Islet of Langerhans (tissue), 1 donor: Measurements from ENCODE around the gene BMPR1A.
"Not testable (repeated sequence)": the region's sequence is repeated elsewhere in the genome, so short reads cannot be mapped to it uniquely, and the experiment has no call there.

Source experiments
- FAIRE-seq: peaks from one replicate; lab custom pipeline; 2011; peaks lifted over from hg19 to GRCh38; lab: Jason Lieb, UNC

BMPR1A gene

DNA sequence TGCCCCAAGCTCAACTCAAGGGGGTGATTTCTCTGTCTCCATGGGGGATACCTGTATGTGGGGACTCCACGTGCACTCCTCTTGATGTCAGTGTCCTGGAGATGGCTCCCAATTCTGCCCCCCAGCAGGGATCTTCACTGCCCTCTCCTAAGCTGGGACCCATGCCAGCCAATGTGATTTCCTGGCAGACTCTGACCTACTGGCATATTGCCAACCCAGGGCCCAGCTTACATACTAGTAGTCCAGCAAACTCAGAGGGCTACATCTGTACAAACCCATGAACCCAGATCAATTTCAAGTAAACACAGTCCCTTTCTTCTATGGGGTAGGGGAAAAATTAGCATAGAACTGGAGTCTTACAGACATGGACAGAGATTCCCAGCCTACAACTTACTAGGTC lies 26.2 kb upstream of the BMPR1A start:
- FAIRE-seq: no peak

GRCh38 chr10:86732771-86733170 lies 23.6 kb upstream of the BMPR1A start:
- no peak for FAIRE-seq

DNA sequence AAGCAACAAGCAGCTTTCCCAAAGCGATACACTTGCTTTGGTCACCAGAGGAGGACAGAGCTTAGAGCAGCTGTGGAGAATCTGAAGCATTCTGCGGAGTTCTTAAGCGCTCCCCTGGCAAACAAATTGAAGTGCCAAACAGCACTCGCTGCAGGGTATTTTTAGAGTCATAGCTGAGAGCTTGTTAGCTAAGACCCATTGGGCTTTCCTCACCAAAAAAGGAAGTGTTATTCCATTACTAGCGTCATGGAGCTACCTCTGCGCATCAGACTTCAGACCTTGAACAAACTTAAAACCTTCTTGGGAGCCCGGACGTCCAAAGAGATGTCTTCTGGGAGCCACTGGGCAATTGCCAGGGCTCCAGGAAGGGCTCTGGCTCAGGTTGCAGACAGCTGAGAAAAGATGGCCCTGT lies 23.2 kb upstream of the BMPR1A start:
- FAIRE-seq: no peak

DNA sequence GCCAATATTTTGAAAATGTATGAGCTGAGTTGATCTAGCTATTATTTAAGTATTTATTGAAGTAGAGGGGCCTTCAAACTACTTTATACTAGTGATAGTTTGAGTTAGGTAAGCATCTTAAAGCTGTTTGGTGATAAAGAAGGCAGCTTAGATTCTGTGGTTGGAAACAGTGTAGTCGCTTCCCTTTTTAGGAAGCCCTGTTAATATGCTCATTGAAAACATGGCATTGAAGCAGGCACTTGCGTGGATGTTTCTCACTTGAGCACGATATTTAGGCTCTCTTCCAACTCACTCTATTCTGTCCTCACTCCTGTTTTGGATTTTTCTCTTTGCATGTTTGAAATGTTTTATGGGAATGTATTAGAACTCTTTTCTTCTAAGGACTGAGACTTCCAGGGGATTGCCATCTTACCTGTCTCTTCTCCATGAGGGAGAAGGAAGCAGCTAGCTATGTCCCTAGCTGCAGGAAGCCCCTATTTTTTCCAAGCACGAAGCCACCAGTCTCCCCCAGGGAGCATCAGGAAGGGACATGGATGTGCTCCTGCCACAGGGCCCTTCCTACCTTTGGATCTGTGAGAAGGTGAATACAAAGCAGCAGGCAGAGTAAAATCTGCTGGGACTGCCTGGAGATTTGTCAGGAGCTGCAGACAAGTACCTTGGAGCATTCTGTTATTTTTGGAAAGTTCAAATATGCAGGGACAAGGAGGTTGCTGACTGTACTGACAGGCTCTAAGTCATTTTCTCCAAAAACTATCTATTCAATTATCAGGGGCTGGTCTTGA lies 22.0 kb upstream of the BMPR1A start:
- no peak for FAIRE-seq

GRCh38 chr10:86735278-86735677 lies 21.1 kb upstream of the BMPR1A start:
- not testable (repeated sequence) for FAIRE-seq

- no peak for FAIRE-seq
These were observed 14.2 kb upstream of the BMPR1A start for GRCh38 chr10:86742230-86742629.

DNA sequence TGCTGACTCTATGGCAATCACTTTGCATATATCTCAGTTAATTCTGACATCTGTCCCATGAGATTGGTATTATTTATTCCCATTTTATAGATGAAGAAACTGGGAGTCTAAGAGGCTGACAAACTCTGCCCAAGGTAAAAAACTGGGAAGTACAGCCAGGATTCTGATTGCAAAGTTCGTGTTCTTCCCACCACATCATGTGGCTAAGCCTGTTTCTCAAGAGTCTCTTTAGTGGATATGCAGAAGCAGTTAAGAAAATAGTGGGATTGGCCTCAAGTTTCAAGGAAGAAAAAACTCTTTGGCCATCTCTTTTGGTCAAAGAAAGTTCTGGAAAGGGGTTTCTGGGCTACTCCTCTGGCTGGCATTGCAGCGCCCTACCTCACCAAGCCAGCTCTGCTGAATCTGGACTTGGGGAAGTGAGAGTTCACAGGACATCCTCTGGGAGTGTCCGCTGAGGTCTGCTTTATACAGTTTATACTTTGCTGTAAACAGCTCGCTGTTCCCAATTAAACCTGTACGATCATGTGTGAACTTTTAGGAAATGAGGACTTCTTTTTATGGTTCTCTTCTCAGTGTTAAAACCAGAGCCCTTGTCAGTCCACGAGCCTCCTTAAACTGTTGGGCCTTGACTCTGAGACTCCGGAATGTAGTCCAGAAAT lies 12.2 kb upstream of the BMPR1A start:
- no peak for FAIRE-seq

DNA sequence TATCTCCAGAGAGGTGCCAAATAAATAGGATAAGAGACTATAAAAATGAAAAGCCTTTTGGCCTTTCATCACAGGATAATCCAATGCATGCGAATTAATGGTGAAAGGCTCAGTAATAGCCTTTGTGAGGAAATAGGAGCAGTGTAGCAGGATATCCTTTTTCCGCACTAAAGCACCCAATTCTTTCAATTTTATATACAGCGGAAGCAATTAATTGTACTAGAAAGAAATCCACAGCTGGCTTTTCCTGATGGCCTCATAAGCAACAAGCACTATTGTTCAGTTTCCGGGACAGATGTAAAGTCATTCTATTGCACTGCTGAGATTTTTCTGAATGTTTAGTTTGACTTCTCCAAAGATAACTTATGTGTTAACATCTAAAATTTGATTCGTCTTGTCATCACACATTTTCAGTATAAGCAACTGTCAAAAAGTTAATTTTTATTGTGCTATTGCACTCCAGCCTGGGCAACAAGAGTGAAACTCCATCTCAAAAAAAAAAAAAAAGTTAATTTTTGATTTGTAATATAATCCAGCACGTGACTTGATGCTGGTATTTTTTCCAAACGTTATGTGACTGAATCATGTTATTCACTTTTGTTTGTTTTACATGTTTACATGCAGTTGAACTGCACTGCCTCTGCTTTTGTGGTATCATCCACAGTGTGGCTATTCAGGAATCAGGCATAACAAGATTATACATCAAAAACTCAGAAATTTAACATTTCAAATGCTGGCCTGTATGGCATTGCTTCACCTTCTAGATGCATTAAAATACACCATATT lies 8.4 kb upstream of the BMPR1A start:
- FAIRE-seq: no peak

GRCh38 chr10:86749854-86750253 lies 6.6 kb upstream of the BMPR1A start:
- no peak for FAIRE-seq

- FAIRE-seq: no peak
These were observed 4.9 kb upstream of the BMPR1A start for GRCh38 chr10:86751477-86751876.

GRCh38 chr10:86752311-86752710 lies 4.1 kb upstream of the BMPR1A start:
- no peak for FAIRE-seq

GRCh38 chr10:86753051-86753450 lies 3.4 kb upstream of the BMPR1A start:
- no peak for FAIRE-seq

DNA sequence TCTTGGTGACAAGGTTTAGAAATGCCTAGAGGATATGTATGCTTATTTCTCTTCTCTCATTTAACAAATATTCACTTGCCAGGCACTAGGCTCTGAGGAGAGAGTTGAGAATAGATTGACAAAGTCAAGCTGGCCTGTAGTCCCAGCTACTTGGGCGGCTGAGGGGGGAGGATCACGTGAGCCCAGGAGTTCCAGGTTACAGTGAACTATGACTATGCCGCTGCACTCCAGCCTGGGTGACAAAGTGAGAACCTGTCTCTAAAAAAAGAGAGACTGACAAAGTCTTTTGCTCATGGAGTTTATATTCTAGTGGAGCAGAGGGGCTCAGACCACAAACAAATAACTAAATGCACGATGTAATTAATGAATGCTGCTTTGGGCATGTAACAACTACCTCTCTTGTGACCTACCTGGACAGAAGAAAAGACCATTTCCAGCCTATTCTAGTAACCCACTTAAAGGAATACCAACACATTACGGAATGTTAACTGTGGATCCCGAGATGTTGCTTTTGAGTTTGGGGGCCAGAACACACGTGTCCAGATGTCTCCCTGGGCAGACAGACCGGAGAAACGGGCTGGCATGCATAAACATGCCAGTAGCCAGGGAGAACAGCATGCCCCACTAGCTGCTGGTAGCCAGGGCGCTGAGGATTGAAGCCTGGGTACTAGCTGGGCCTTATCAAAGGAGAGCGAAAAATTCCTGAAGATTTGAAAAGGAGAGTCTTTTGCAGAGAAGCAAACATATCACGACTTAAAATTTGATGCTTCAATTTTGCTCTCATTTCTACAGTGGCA lies 2.6 kb upstream of the BMPR1A start:
- no peak for FAIRE-seq

DNA sequence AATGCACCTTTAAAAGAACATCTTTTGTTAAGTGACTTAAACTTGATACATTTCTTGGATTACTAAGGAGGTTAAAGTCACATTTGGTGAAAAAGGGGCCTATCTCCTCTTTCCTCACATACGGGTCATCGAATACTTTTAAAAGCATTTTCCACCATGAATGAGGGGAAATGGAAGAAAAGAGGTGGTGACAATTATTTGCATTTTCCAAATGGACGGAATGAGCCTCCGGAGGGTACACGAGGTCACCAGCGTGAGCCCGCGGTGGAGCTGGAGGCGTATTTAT lies 1.0 kb upstream of the BMPR1A start:
- FAIRE-seq: no peak

GRCh38 chr10:86755740-86756510 lies 494 bp upstream of the BMPR1A start:
- no peak for FAIRE-seq

DNA sequence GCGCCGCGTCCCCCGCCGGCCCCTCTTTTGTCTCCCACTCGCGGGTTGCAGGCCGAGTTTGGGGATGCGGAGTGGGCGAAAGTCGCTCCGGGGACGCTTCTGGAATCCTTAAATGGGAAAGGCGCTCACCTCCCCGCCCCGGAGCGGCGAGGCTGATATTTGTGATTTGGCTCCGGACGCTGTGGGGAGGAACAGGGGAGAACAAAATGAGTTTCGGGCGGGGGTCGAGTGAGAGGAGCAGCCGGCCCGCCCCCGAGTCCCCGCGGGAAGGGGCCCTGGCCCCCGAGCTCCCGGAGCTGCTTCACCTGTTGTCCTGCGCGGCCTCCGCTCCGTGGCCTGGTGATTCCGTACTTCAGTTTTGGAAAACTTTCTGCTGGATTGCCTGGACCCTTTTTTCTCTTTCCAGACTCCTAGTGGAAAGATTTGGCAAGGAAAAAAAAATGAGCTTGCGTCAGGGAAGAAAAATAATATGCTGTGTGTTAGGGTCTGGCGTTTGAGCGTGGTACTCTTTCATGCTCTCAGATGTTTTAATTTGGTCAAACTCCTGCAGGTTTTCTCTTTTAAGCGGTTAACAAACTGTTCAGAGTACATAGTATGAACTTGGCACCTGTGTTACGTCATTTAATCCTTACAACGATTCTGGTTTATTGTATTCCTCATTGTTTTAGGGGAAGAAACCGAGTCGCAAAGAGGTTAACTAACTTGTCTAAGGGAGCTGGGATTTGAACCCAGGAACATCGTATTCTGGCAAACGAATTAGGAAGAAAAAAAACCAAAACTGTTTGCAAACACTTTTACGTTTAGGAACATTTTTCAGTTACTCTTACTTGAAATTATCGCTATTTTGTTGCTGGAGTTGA lies 924 bp downstream of the BMPR1A start:
- FAIRE-seq: no peak

DNA sequence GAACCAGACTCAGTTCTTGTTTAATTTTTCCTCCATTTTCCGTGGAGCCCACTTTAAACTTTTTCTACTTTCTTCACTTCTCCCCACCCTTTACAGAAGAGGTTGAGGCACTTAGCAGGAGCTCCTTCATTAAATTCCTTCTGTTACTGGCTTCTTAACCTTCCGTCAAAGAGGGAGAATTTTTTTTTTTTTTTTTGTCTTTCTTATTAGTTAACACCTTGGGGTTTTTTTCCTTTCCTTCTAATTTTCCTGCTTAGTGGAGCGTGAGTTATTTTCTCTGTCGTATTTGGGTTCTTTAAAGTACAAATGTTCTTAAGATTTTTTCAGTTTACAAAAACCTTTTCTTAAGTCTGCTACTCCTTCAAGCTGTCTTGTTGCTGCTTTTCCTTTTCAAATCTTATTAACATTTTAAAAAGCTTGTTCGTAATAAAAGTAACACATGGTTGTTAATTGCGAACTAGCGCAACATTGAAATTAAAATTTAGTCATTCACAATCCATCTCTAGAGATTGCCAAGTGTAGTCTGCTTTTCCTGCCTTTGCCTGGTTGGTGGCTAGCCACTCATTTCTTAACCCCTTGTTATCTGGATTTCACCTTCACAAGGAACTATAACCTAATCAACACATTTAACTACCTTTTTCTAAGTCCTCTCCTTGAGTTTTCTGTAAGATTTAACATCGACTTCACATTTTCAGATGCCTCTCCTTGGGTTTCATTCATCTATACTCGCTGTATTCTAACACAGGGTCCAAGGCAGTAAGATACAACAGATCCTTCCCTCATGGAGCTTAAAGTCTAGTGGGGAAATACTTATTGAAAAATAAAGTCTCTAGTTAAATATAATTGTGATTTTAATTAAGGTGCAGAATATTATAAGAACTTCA lies 2.0 kb downstream of the BMPR1A start:
- FAIRE-seq: peak; percentile 53

DNA sequence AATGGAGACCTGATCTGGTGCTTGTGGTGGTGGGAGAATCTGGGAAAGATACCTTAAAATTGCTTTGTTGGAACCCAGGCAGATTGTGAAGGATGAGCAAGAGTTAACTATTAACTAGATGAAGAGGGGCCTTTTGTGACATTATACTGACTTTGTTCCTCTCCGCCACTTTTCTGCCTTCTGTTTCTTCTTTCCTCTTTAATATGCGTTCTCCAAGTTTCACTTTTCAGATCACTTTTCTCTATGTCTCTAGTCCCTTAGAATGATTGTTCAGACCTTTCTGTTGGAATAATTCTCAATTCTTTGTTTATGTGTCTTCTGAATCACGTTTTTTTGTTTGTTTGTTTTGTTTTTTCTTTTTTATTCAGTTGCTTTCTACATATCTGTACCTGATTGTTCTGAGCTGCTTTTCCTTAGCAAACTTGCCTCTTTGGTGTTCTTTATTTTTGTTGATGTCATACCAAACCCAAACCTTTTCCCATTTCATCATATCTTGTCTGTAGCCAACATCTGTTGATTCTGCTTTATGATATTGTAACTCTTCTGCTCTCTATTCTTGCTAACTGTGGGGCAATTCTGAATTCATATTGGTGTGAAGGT lies 2.8 kb downstream of the BMPR1A start:
- FAIRE-seq: no peak

- no peak for FAIRE-seq
These were observed 7.0 kb downstream of the BMPR1A start for GRCh38 chr10:86763404-86763803.
